Neuron (in vitro differentiated cells): Measurements from ENCODE around the gene FBXW11.
"Not testable (repeated sequence)": the region's sequence is repeated elsewhere in the genome, so short reads cannot be mapped to it uniquely, and the experiment has no call there.

ENCODE experiments used
- H2AFZ ChIP-seq: one replicate; pipeline ENCODE4 v1.6.1; 2013; ENCODE audit warnings: low read depth, mild to moderate bottlenecking, inconsistent platforms, low read length, moderate library complexity
- H3K27me3 ChIP-seq: one replicate; pipeline ENCODE4 v1.6.1; 2013; ENCODE audit warnings: low read length; ENCODE audit not compliant: insufficient read depth
- H3K36me3 ChIP-seq: one replicate; pipeline ENCODE4 v1.6.1; 2013; ENCODE audit warnings: low read length; ENCODE audit not compliant: insufficient read depth
- H3K4me1 ChIP-seq: one replicate; pipeline ENCODE4 v1.6.1; 2013; ENCODE audit warnings: low read length; ENCODE audit not compliant: insufficient read depth
- H3K4me3 ChIP-seq: 2 replicates; pipeline ENCODE4 v1.5.1; 2013; ENCODE audit warnings: mild to moderate bottlenecking, low read length, moderate library complexity
- H3K9me3 ChIP-seq: one replicate; pipeline ENCODE4 v1.6.1; 2013; ENCODE audit warnings: low read length

Gene FBXW11

DNA sequence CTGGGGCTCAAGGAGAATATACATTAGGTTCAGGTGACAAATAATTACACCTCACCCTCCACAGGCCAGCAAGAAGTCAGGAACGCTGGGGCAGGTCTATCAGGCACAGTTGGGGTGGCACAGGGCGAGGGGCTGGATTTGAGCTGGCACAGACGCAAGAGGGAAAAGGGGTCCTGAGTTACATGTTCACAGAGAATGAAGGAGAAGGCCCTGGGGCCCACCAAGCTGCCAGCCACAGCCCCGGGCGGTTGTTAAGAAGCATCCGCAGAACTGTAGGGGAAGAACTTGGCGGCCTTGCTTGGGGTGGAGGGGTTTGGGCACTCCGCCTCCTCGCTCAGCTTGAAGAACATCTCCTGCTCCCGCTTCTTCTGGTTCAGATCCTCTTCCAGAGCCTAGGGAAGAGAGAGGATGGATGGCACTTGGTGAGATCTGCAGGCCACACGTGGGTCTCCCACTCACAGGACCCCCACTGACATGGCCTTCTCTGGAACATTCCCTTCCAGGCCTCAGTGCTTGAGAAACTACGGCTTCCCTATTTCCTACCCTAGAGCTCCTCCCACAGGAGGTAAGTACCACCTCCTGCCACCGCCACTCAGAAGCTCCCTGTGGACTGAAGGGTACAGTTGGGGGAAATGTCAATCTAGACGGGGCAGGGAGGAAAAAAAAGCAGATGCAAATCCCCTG, 38.3 kb upstream of the FBXW11 start:
- Histone ChIP-seq H3K4me3 (no peak overlapping the region), H3K9me3 (no peaks in the 10 kb centered on the region), H2AFZ (no peak overlapping the region), H3K27me3 (no peaks in the 10 kb centered on the region), H3K36me3 (no peaks in the 10 kb centered on the region), H3K4me1 (no peaks in the 10 kb centered on the region)

GRCh38 chr5:172043865-172044264, 37.4 kb upstream of the FBXW11 start:
- H2AFZ ChIP-seq = no peak overlapping the region
- H3K36me3 ChIP-seq = no peaks in the 10 kb centered on the region
- no peaks in the 10 kb centered on the region for H3K27me3 ChIP-seq
- H3K4me1 ChIP-seq = no peaks in the 10 kb centered on the region
- no peak overlapping the region for H3K4me3 ChIP-seq
- no peaks in the 10 kb centered on the region for H3K9me3 ChIP-seq

- Histone ChIP-seq H3K9me3 (no peaks in the 10 kb centered on the region), H3K4me3 (no peak overlapping the region), H3K27me3 (no peaks in the 10 kb centered on the region), H3K36me3 (no peaks in the 10 kb centered on the region), H2AFZ (no peak overlapping the region), H3K4me1 (no peaks in the 10 kb centered on the region)
Observed at GRCh38 chr5:172042183-172042582, 35.7 kb upstream of the FBXW11 start.

GRCh38 chr5:172038167-172038566, 31.7 kb upstream of the FBXW11 start:
- Histone ChIP-seq H3K9me3 (no peaks in the 10 kb centered on the region), H3K36me3 (no peaks in the 10 kb centered on the region), H2AFZ (no peak overlapping the region), H3K27me3 (no peaks in the 10 kb centered on the region), H3K4me1 (no peaks in the 10 kb centered on the region), H3K4me3 (no peak overlapping the region)

GRCh38 chr5:172035049-172035448, 28.6 kb upstream of the FBXW11 start:
- H2AFZ ChIP-seq = no peak overlapping the region
- no peaks in the 10 kb centered on the region for H3K36me3 ChIP-seq
- H3K9me3 ChIP-seq = peaks cover 3% of the 10 kb centered on the region
- no peaks in the 10 kb centered on the region for H3K4me1 ChIP-seq
- no peak overlapping the region for H3K4me3 ChIP-seq
- no peaks in the 10 kb centered on the region for H3K27me3 ChIP-seq

DNA sequence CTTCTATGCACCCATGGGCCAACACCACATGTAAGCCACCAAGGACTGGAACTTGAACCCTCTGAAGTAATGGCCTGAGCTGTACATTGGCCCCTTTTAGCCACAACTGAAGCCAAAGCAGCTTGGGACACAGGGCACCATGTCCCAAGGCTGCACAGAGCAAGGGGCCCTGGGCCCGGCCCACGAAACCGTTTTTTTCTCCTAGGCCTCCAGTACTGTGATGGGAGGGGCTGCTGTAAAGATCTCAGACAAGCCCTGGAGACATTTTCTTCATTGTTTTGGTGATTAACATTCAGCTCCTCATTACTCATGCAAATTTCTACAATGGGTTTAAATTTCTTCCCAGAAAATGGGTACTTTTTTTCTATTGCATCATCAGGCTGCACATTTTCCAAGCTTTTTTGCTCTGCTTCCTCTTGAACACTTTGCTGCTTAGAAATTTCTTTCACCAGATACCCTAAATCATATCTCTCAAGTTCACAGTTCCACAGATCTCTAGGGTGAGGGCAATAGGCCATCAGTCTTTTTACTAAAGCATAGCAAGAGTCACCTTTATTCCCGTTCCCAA, 25.5 kb upstream of the FBXW11 start:
- no peaks in the 10 kb centered on the region for H3K36me3 ChIP-seq
- peaks cover 3% of the 10 kb centered on the region for H3K9me3 ChIP-seq
- no peaks in the 10 kb centered on the region for H3K27me3 ChIP-seq
- peaks cover 4% of the 10 kb centered on the region for H3K4me1 ChIP-seq
- no peak overlapping the region for H2AFZ ChIP-seq
- no peak overlapping the region for H3K4me3 ChIP-seq

GRCh38 chr5:172029876-172030275, 23.4 kb upstream of the FBXW11 start:
- Histone ChIP-seq H3K9me3 (peaks cover 3% of the 10 kb centered on the region), H3K27me3 (no peaks in the 10 kb centered on the region), H3K4me1 (peaks cover 4% of the 10 kb centered on the region), H2AFZ (no peak overlapping the region), H3K36me3 (no peaks in the 10 kb centered on the region), H3K4me3 (no peak overlapping the region)

DNA sequence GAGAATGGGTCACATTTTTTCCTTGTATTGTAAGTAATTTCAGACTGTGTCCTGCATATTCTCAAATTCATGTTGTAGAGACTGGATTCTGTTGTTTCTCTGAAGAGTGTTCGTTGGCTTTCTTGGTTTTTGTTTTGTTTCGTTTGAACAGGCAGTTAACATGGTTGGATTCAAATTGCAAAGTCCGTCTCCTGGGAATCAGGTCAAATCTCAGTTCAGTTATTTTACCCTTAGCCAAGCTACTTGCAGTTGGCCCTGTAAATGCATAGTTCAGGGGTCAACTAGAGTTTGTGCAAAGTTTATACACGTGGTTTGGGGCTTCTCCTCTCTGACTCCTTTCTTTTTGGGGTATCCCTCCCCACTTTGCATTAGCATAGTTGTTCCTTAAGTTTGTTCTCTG, 21.7 kb upstream of the FBXW11 start:
- H3K27me3 ChIP-seq = no peaks in the 10 kb centered on the region
- H3K4me3 ChIP-seq = no peak overlapping the region
- H3K9me3 ChIP-seq = peaks cover 3% of the 10 kb centered on the region
- H3K36me3 ChIP-seq = no peaks in the 10 kb centered on the region
- H3K4me1 ChIP-seq = peaks cover 4% of the 10 kb centered on the region
- no peak overlapping the region for H2AFZ ChIP-seq

DNA sequence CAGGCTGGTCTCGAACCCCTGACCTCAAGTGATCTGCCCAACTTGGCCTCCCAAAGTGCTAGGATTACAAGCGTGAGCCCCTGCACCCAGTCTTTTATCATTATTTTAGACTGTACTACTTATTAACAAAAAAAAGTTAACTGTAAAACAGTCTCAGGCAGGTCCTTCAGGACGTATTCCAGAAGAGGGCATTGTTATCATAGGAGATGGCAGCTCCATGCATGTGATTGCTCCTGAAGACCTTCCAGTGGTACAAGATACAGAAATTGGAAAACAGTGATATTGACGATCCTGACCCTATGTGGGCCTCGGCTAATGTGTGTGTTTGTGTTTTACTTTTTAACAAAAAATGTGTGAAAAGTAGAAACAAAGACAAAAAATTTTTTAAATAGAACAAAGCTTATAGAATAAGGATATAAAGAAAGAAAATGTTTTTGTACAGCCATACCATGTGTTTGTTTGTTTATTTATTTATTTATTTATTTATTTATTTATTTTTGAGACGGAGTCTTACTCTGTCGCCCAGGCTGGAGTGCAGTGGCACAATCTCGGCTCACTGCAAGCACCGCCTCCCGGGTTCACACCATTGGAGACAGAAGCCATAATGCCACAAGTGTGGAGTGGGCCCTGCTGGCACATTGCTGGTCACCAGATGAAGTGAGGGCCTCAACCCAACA, 13.8 kb upstream of the FBXW11 start:
- H2AFZ ChIP-seq, H3K27me3 ChIP-seq, H3K36me3 ChIP-seq, H3K4me1 ChIP-seq, H3K9me3 ChIP-seq, H3K4me3 ChIP-seq: not testable (repeated sequence)

DNA sequence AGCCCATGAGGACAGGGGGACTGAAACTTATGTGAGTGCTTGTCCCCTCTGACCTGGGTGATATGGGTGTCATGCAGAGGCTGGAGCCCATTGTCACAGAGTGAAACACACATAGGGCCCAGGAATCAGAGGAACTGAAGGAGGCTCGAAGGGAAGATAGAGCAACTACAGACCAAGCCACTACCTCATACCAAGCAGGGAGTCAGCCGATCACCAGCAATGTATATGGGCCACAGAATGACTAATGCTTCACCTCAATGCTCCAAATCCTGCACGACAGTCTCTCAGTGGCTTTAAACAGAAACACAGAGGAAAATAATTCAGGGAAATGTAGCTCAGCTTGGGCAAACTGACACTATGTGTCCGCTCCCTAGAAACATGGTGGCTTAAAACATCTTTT, 8.9 kb upstream of the FBXW11 start:
- no peak overlapping the region for H2AFZ ChIP-seq
- no peaks in the 10 kb centered on the region for H3K27me3 ChIP-seq
- no peak overlapping the region for H3K4me3 ChIP-seq
- H3K36me3 ChIP-seq = no peaks in the 10 kb centered on the region
- H3K9me3 ChIP-seq = no peaks in the 10 kb centered on the region
- no peaks in the 10 kb centered on the region for H3K4me1 ChIP-seq

DNA sequence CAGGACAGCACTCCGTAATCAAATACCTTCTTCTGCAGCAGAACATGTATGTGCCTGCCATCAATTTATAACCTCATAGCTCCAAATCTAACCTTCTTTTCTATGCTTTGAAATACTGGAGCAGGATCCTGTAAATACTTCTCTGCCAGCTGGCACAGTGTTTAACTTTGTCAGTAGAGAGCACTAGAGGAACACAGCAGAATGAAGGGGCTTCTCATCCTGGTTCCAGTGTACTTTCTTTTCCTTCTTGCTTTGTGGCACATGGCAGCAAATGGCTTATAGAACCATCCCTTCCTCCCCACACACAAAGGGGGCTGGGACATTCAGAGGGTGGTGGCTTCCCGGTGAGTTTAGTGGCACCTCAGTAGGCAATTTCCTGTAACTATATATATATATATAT, 3.8 kb upstream of the FBXW11 start:
- no peak overlapping the region for H2AFZ ChIP-seq
- no peaks in the 10 kb centered on the region for H3K36me3 ChIP-seq
- H3K9me3 ChIP-seq = no peaks in the 10 kb centered on the region
- H3K4me3 ChIP-seq = no peak overlapping the region
- H3K4me1 ChIP-seq = peaks cover 20% of the 10 kb centered on the region
- no peaks in the 10 kb centered on the region for H3K27me3 ChIP-seq

- H2AFZ ChIP-seq = no peak overlapping the region
- H3K4me1 ChIP-seq = peaks cover 25% of the 10 kb centered on the region
- no peaks in the 10 kb centered on the region for H3K36me3 ChIP-seq
- no peaks in the 10 kb centered on the region for H3K9me3 ChIP-seq
- no peaks in the 10 kb centered on the region for H3K27me3 ChIP-seq
- no peak overlapping the region for H3K4me3 ChIP-seq
Observed at GRCh38 chr5:172009536-172010270, 3.3 kb upstream of the FBXW11 start.

GRCh38 chr5:172008689-172009141, 2.3 kb upstream of the FBXW11 start:
- Histone ChIP-seq H3K9me3 (no peaks in the 10 kb centered on the region), H3K4me1 (peaks cover 35% of the 10 kb centered on the region), H3K27me3 (no peaks in the 10 kb centered on the region), H3K4me3 (no peak overlapping the region), H2AFZ (no peak overlapping the region), H3K36me3 (no peaks in the 10 kb centered on the region)
